ENCODE measurements around the gene SMIM8.
"Not testable (repeated sequence)": the region's sequence is repeated elsewhere in the genome, so short reads cannot be mapped to it uniquely, and the experiment has no call there.

SMIM8 gene

GRCh38 chr6:87308970-87309369, 13.4 kb upstream of the SMIM8 start:
- H3K4me3 ChIP-seq (ENCODE audit: low read depth, low read length): no peak overlapping the region
- DNase-seq (ENCODE audit: low read depth): no peak
- no peak for TF ChIP-seq CTCF (IDR thresholded peaks at IDR 0.05; ENCODE audit: control insufficient read depth, extremely low read depth, insufficient read depth)

DNA sequence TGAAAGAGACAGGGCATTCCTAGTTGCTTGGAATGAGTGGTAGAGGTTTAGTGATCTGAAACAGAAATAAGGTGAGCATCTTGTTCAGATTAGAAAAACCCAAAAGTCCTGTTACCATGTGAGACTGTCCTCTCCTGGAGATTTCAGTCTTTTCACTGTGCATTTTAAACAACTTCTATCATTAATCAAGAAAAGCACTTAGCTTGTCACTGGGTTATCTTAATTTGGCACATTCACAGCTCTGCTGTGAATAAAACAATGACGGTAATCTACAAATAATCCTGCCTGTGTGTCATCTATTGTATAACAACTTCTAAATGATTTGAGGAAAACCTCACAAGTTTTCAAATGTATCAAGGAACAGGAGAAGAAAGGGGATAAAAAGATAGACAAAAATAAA, 9.5 kb upstream of the SMIM8 start:
- no peak for DNase-seq (ENCODE audit: low read depth)
- no peak overlapping the region for H3K4me3 ChIP-seq (ENCODE audit: low read depth, low read length)
- TF ChIP-seq CTCF (IDR thresholded peaks at IDR 0.05; ENCODE audit: control insufficient read depth, extremely low read depth, insufficient read depth): no peak

- H3K4me3 ChIP-seq (ENCODE audit: low read depth, low read length): no peak overlapping the region
- no peak for DNase-seq (ENCODE audit: low read depth)
- no peak for TF ChIP-seq CTCF (IDR thresholded peaks at IDR 0.05; ENCODE audit: control insufficient read depth, extremely low read depth, insufficient read depth)
Observed at GRCh38 chr6:87315071-87315470, 7.3 kb upstream of the SMIM8 start.

DNA sequence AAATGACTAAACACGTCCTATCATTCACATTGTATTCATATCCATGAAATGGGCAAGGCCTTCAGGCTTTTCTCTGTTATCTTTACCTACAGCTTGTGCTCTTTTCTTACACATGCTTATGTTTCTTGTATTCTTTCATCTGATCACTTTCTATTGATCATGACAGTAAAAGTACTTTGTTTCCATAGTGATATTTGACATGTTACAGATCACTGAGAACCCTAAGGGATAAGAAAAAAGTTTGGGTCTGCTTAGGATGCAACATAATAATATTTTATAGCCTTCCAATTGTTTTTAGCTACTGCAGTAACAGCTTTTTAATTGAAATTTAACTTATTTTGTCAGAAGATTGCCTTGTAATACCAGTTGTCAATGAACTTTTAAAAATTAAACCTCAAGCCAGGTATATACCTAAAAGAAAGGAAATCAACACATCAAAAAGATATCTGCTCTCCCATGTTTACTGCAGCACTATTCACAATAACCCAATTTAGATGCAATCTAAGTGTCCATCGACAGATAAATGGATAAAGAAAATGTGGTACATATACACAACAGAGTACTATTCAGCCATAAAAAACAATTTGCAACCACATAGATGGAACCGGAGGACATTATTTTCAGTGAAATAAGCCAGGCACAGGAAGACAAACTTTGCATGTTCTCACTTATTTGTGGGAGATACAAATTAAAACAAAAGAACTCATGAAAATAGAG, 3.0 kb upstream of the SMIM8 start:
- no peak for TF ChIP-seq CTCF (IDR thresholded peaks at IDR 0.05; ENCODE audit: control insufficient read depth, extremely low read depth, insufficient read depth)
- no peak overlapping the region for H3K4me3 ChIP-seq (ENCODE audit: low read depth, low read length)
- DNase-seq (ENCODE audit: low read depth): no peak

DNA sequence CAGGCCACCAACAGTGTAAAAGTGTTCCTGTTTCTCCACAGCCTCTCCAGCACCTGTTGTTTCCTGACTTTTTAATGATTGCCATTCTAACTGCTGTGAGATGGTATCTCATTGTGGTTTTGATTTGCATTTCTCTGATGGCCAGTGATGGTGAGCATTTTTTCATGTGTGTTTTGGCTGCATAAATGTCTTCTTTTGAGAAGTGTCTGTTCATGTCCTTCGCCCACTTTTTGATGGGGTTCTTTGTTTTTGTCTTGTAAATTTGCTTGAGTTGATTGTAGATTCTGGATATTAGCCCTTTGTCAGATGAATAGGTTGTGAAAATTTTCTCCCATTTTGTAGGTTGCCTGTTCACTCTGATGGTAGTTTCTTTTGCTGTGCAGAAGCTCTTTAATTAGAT, 1.5 kb downstream of the SMIM8 start:
- not testable (repeated sequence) for DNase-seq (ENCODE audit: low read depth); H3K4me3 ChIP-seq (ENCODE audit: low read depth, low read length)

DNA sequence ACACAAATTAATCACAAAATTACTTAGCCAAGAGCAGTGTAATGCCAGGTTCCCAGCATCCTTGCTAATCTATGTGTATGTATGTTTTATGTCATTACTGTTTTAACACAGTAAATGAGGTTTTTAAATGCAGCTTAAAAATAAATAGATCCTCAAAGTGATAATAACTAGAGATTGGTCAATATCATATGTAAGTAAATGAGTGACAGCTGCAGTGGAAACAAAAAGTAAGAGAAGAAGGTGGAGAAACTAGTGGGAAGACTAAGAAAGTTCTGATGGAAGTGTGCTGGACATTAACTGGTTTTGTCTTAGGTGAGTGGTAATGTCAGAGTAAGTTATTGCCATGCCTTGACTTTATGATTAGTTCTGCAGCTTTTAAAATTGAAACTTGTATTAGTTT, 8.6 kb downstream of the SMIM8 start:
- H3K4me3 ChIP-seq (ENCODE audit: low read depth, low read length): no peak overlapping the region
- no peak for TF ChIP-seq CTCF (IDR thresholded peaks at IDR 0.05; ENCODE audit: control insufficient read depth, extremely low read depth, insufficient read depth)
- no peak for DNase-seq (ENCODE audit: low read depth)

DNA sequence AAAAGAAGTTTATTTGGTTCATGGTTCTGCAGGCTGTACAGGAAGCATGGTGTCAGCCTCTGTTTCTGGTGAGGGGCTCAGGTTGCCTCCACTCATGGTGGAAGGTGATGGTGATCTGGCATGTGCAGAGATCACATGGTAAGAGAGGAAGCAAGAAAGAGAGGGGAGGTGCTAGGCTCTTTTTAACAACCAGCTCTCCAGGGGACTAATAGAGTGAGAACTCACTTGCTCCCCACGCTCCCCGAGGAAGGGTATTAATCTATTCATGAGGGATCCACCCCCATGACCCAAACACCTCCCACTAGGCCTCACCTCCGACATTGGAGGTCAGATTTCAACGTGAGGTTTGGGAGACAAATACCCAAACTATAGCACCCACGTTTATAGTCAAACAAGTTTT, 10.6 kb downstream of the SMIM8 start:
- H3K4me3 ChIP-seq (ENCODE audit: low read depth, low read length): no peak overlapping the region
- no peak for DNase-seq (ENCODE audit: low read depth)
- no peak for TF ChIP-seq CTCF (IDR thresholded peaks at IDR 0.05; ENCODE audit: control insufficient read depth, extremely low read depth, insufficient read depth)

Data from LNCaP clone FGC (cell line).